HG03135 (cell line): Measurements from ENCODE around the gene CCDC15.
A peak's percentile ranks its signal among the peaks of the same experiment; 100 is the strongest.

Experiments
- ATAC-seq: cut with Tn5 transposase; IDR thresholded peaks from one replicate; pipeline ENCODE4 v1.9.1; 2021; ENCODE audit warnings: mild to moderate bottlenecking, moderate library complexity; ENCODE audit not compliant: unreplicated experiment

Gene CCDC15, protein sequence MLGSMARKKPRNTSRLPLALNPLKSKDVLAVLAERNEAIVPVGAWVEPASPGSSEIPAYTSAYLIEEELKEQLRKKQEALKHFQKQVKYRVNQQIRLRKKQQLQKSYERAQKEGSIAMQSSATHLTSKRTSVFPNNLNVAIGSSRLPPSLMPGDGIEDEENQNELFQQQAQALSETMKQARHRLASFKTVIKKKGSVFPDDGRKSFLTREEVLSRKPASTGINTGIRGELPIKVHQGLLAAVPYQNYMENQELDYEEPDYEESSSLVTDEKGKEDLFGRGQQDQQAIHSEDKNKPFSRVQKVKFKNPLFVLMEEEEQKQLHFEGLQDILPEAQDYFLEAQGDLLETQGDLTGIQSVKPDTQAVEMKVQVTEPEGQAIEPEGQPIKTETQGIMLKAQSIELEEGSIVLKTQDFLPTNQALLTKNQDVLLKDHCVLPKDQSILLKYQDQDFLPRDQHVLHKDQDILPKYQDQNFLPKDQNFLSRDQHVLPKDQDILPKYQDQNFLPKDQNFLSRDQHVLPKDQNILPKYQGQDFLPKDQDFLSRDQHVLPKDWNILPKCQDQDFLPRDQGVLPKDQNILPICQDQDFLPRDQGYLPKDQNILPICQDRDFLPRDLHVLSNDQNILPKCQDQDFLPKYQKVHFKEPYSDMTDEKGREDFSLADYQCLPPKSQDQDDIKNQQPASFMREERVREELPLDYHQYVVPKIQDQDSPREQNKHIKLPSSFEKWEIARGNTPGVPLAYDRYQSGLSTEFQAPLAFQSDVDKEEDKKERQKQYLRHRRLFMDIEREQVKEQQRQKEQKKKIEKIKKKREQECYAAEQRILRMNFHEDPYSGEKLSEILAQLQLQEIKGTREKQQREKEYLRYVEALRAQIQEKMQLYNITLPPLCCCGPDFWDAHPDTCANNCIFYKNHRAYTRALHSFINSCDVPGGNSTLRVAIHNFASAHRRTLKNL

GRCh38 chr11:124953753-124954589 lies at the start of gene CCDC15:
TSS of gene CCDC15 (plus strand) at chr11:124954202. CDS start at chr11:124954733, 531 bp downstream.
- ATAC-seq: peak; percentile 99

DNA sequence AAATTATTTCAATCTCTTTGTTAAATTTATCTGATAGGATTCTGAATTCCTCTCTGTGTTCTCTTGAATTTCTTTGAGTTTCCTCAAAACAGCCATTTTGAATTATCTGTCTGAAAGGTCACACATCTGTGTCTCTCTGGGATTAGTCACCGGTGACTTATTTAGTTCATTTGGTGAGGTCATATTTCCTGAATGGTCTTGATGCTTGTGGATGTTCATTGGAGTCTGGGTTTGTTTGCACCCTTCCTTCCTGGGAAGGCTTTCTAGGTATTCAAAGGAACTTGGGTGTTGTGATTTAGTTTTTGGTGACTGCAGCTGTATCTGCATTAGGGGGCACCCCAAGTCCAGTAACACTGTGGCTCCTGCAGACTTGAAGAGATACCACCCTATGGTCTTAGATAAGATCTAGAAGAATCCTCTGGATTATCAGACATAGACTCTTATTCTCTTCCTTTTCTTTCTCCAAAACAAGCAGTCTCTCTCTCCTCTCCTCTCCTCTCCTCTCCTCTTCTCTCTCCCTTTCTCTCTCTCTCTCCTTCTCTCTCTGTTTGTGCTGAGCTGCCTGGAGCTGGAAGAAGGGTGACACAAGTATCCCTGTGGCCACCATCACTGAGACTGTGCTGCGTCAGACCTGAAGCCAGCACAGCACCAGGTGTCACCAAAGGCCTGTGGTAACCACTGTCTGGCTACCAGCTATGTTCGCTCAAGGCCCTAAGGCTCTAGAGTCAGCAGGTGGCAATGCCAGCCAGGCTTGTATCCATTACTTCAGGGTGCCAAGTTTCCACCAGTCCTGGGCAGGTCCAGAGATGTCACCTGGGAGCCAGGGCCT lies 38.2 kb upstream of the CCDC15 start:
- ATAC-seq: no peak

DNA sequence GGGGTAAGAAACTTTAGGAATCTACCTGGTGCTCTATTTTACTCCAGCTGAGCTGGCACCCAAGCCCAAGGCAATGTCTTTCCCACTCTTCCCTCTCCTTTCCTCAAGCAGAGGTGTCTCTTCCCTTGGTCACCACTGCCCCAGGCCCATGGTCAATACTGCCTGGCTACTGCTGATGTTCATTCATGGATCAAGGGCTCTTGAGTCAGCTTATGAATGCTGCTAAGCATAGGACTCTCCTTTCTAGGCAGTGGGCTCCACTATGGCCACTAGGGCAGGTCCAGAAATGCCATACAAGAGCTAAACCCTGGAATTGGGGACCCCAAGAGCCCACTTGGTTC lies 37.7 kb upstream of the CCDC15 start:
- no peak for ATAC-seq

DNA sequence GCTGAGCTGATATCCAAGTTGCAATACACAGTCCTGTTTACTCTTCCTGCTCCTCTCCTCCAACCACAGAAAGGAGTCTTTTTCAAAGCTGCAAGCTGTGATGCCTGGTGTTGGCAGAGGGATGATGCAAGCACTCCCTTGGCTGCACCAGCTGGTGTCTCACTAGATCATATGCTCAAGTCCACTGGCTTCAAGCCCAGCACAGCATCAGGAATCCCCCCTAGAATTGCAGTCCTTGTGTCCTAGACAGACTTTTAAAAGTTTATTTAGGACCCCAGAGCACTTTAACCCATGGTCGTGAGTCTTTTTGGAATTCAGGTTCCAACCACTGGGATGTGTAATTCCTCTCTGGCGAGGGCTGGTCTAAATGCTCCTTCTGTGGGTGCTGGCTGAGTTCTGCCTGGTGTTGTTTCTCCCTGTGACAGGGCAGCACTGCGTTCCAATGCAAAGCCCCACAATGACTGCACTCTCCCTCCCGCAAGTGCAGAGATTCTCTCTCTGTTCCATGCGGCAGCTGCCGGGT lies 36.8 kb upstream of the CCDC15 start:
- no peak for ATAC-seq

DNA sequence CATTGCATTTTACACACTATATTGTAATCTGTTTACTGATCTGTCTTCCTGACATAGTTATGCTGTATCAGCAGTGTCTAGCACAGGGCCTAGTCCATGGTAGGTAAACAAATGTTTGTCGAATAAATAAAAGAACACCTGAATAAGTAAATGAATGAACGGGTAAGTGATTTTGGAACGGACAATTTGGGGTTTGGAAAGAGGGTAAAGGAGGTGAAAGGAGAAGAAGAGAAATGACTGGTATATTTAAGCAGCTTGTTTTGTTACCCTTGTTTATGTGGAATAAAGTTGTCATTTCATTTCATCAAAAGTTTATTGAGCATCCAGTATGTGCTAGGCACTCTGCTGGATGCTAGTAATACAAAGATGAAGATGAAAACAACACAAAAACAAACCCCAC lies 35.1 kb upstream of the CCDC15 start, which contains the start of gene HEPN1:
Gene HEPN1 (plus strand): TSS at position 301 of the 400 bp plus-strand sequence.
- ATAC-seq: no peak

DNA sequence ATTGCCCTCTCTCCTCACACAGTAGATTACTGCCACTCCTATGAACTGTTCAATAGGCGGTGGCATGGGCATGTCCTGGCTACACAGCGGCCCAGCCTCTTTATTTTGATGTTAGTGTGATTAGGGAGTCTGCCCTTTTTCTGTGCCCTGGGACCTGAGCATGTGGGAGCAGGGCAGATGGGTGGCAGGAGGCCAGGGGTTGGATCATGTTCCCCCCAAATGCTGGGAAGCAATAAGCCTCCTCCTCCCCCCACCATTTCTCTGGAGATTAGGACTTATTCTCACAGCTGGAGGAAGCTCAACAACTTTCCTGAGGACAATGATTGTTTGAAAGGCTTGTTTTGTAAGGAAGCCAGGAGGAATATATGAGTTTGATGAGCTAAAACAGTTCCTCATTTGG lies 34.1 kb upstream of the CCDC15 start:
- no peak for ATAC-seq

DNA sequence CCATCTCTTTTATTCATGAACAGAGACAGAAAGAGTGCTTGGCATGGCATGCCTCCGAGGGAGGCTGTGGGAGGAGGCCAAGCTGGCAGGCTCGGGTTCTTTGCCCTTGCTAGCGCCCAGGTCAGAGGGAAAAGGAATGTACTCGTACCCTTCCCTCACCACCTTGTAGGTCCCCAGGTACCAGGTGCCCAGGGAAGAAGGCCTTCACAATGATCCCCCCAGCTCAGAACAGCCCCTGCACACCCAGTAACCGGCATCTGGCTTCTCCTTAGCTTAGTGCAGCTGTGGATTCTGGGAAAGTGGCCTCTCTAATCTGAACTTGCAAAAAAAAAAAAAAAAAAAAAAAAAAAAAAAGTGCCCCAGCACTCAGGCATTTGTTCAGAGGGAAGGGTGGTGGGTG lies 33.6 kb upstream of the CCDC15 start:
- no peak for ATAC-seq

GRCh38 chr11:124920870-124921609 lies 33.0 kb upstream of the CCDC15 start:
- peak; percentile 54 for ATAC-seq

GRCh38 chr11:124922831-124923230 lies 31.2 kb upstream of the CCDC15 start:
- no peak for ATAC-seq

DNA sequence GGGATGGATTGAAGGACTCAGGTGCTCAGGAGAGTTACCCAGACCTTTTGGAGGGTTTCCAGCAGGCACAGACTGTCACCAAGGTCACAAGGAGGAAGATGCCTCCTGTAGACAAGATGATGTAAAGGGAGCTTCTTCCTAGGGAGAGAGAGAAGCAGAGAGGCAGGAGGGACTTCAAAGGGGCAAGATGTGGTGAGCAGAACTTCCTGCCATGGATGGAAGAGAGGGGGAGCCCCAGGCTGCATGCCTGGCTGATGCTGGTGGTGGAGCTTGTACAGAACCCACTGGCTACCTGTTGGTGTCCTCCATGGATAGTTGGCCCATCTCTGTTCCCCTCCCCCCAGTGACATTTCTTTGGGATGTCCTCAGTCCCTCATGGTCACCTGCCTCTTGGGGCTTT lies 30.7 kb upstream of the CCDC15 start:
- ATAC-seq: no peak

- ATAC-seq: no peak
These were observed 24.9 kb upstream of the CCDC15 start for GRCh38 chr11:124928942-124929665.

DNA sequence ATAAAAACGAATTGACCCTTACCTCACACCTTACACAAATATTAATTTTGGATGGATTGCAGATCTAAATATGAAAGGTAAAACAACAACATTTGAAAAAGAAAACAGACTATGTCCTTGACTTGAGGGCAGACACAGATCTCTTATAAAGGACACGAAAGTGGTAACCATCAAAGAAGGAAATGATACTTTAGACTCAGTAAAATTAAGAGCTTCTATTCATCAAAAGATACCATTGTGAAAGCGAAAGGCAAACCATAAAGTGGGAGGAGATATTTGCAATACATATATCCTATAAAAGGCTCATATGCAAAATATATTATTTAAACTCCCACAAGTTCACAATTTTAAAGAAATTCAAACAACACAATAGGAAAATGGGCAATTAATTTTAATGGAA lies 23.2 kb upstream of the CCDC15 start:
- peak; percentile 91 for ATAC-seq

DNA sequence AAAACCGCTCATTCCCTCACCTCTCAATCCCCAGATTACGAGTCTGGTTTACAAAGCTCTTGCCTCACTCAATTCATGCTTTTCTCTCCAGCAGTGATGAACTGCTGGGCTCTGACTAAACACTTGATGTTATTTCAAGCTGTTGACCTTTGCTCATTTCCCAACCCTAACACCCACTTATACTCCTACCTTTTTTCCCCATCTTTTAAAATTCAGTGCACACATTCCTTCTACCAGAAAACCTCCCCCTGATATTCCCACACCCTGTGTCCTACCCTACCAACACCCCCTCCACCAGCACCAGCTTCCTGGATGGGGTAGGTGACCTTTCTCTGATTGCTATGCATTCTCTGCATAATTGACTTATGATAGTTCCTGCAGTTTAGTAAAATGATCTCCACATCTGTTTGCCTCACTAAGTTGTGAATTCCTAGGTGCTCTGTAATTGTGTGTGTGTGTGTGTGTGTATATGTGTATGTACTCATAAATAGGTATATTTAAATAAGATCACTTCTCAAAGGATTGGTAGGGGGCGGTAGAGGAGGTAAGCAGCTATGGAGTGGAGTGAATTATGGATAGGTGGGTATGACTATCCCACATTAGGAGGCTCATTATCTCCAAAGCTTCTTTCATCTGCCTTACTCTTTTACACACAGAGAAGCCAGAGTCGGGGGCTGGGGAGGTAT lies 19.0 kb upstream of the CCDC15 start:
- no peak for ATAC-seq

DNA sequence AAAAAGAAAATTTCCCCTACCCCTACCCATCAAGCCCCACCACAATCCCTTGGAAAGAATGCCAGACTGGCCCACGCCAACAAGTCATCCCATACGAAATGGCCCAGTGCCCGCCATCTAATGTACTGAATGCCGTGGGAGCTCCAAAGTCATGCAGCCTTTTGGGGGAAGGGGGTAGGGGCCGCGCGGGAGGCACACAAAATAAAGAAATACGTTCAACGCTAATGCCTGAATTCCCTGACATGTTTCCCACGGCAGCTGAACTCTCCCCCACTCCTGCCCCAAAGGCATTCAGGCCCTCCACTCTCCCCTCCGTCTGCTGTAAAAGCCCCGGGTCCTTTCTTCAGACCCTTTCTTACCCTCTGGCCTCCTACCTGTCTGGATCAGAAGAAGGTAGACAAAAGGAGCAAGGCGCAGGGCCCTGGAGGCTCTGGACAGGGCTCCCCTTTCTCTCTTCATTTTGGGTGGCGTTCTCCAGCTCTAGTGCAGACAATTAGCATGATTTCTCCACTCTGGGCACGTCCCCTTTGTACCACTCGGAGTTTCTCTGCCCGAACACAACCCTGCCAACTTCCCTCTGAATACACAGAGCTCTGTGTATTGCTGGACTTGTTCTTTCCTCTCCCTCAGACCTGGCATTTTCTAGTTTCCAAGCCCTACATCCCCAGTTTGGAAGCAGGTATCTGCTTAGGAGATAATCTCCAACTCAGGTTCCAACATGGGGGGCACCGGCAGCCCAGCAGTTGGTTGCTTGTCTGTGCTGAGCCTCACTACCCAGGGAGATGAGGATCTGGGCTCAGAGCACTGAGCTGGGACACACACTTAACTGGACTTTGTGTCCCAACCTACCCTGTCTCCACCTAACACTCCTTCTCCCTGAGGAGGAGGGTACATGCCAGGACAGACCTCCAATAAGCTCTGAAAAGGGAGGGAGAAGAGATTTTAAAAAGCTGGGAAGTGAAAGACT lies 18.2 kb upstream of the CCDC15 start, which contains the start of gene HEPACAM:
Gene HEPACAM (minus strand): TSS at position 500 of the 967 bp plus-strand sequence. CDS start 41 bp downstream, at position 459.
- no peak for ATAC-seq

DNA sequence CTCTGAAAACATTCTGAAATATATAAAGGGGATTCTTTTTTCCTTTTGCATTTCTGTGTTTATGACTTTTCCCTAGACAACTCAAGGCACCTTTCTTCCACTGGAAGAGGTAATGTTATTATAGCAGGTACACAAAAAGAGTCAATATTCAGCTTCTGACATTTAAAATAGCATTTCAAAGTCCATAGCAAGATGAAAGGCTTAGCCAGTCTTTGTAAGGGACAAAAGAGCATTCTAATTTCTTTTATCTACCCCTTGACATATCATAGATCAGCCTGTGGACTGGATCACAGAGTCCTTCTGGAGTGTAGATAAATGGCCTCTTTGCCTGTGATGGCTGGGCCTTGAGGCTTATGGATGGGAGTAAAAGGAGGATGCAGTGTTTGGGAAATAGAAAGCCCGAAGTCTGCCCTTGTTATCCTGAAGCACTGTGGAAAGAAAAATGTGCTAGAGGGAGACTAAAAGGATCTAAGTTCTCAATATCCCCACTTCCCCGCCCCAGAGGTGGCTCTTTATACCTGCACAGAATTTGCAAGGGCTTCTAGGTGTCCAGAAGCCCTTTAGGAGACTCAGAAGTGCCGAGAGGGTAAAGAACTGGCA lies 16.6 kb upstream of the CCDC15 start:
- no peak for ATAC-seq

GRCh38 chr11:124938206-124938765 lies 15.7 kb upstream of the CCDC15 start:
- ATAC-seq: no peak
